Glomerular visceral epithelial cell (primary cell): ENCODE data around the gene SERGEF.
"Not testable (repeated sequence)": the region's sequence is repeated elsewhere in the genome, so short reads cannot be mapped to it uniquely, and the experiment has no call there.

Experiments
- DNase-seq: peaks from one replicate; pipeline ENCODE4 v3.0.0-alpha.2; 2016; ENCODE audit errors: extremely low spot score

The SERGEF gene

GRCh38 chr11:18000760-18001159 lies 12.1 kb downstream of the SERGEF start:
- DNase-seq: no peak

- DNase-seq: not testable (repeated sequence)
These were observed 12.7 kb downstream of the SERGEF start for GRCh38 chr11:18000128-18000527.

GRCh38 chr11:17992916-17993315 lies 19.9 kb downstream of the SERGEF start:
- no peak for DNase-seq

- peak; percentile 37 for DNase-seq
These were observed 20.9 kb downstream of the SERGEF start for GRCh38 chr11:17991783-17992433.

GRCh38 chr11:17989306-17989705 lies 23.5 kb downstream of the SERGEF start:
- no peak for DNase-seq

- no peak for DNase-seq
These were observed 24.4 kb downstream of the SERGEF start for GRCh38 chr11:17988465-17988864.

- no peak for DNase-seq
These were observed 25.0 kb downstream of the SERGEF start for GRCh38 chr11:17987826-17988225.

- DNase-seq: no peak
These were observed 26.1 kb downstream of the SERGEF start for GRCh38 chr11:17986711-17987220.

GRCh38 chr11:17986007-17986710 lies 26.7 kb downstream of the SERGEF start:
- DNase-seq: peak; percentile 6

GRCh38 chr11:17985517-17985916 lies 27.3 kb downstream of the SERGEF start:
- DNase-seq: peak; percentile 19

- DNase-seq: no peak
These were observed 29.3 kb downstream of the SERGEF start for GRCh38 chr11:17983569-17983968.

GRCh38 chr11:17979770-17980371 lies 33.0 kb downstream of the SERGEF start:
- peak; percentile 34 for DNase-seq

GRCh38 chr11:17978553-17979287 lies 34.1 kb downstream of the SERGEF start:
- DNase-seq: peak; percentile 36

- DNase-seq: no peak
These were observed 36.2 kb downstream of the SERGEF start for GRCh38 chr11:17976651-17977050.

- no peak for DNase-seq
These were observed 38.6 kb downstream of the SERGEF start for GRCh38 chr11:17974246-17974645.

- DNase-seq: peak; percentile 64
These were observed 39.9 kb downstream of the SERGEF start for GRCh38 chr11:17972987-17973386.

- no peak for DNase-seq
These were observed 44.6 kb downstream of the SERGEF start for GRCh38 chr11:17968206-17968605.

GRCh38 chr11:17967661-17968060 lies 45.2 kb downstream of the SERGEF start:
- DNase-seq: no peak

GRCh38 chr11:17960091-17960490 lies 52.8 kb downstream of the SERGEF start:
- DNase-seq: no peak

GRCh38 chr11:17958446-17958845 lies 54.4 kb downstream of the SERGEF start:
- DNase-seq: no peak

- no peak for DNase-seq
These were observed 58.2 kb downstream of the SERGEF start for GRCh38 chr11:17954395-17955252.
